ENCODE measurements around the gene PPP4R2.

GRCh38 chr3:72972706-72973030 is 23.9 kb upstream of the PPP4R2 start:
- TF ChIP-seq GATA2 (IDR thresholded peaks at IDR 0.05; ENCODE audit: low read depth, low read length): no peak
- TF ChIP-seq GATA3 (IDR thresholded peaks at IDR 0.05; ENCODE audit: low read depth, low read length): no peak

All from SH-SY5Y (cell line).